ENCODE measurements around the gene PACRG. TPM values are rescaled to one million over a fixed set of nuclear protein-coding genes. Genes with fewer than 3 reads are reported as not detected.

PACRG gene
- total and polyA plus RNA-seq, 2 of the 13 experiments (the other 11 are each of a cell fraction or from before 2014, with no cell fraction given): 0.13 TPM; not detected in 1

GRCh38 chr6:162887981-162888689, 160.4 kb downstream of the PACRG start:
- WGBS (ENCODE audit: low lambda C conversion rate): 11% methylated on average over 7 of the region's 15 CpGs
- ChIA-PET CTCF (ENCODE audit: low intra/inter-chr PET ratio, low total read pairs) (no interaction called here), POLR2A (no interaction called here)
- no peaks in the 10 kb centered on the region for H3K27me3 ChIP-seq (ENCODE audit: control insufficient read depth in 1 of 2, insufficient read depth in 2 of 2, low read length in 2 of 2)
- no peak overlapping the region for H3K9ac ChIP-seq (ENCODE audit: insufficient read depth, low read depth, low read length)
- no peaks in the 10 kb centered on the region for H3K9me3 ChIP-seq (ENCODE audit: low read length)
- DNase-seq (ENCODE audit: low spot score) (no peak), ATAC-seq (no peak), FAIRE-seq (no peak)
- BruUV-seq (replicated peaks): no TSS peak
- H3K4me2 ChIP-seq (ENCODE audit: low read depth, low read length): no peak overlapping the region
- H3K4me3 ChIP-seq (replicated peaks in 1 of 3; ENCODE audit: insufficient read depth in 1 of 3, low read depth in 2 of 3, low read length in 3 of 3): no peak overlapping the region
- H4K20me1 ChIP-seq (ENCODE audit: insufficient read depth, low read length): no peaks in the 10 kb centered on the region
- no peak for TF ChIP-seq KDM1A (CRISPR knock-in tag; IDR thresholded peaks at IDR 0.05)
- peak; percentile 76 for TF ChIP-seq MNT (IDR thresholded peaks at IDR 0.05)
- in situ Hi-C loops (cut with HindIII; ENCODE audit: extremely low pct_ligation_motif_present, low pct_unique_long_range_greater_than_20kb) (no loop called here), intact Hi-C loops (cut with micrococcal nuclease; ENCODE audit: unreplicated experiment) (no loop called here)
- no peaks in the 10 kb centered on the region for H3K36me3 ChIP-seq (replicated peaks in 1 of 2; ENCODE audit: control insufficient read depth in 1 of 2, insufficient read depth in 2 of 2, low read length in 2 of 2)
- no peaks in the 10 kb centered on the region for H3K79me2 ChIP-seq (ENCODE audit: insufficient read depth, low read length)
- H2AFZ ChIP-seq (ENCODE audit: low read length): no peak overlapping the region
- H3K4me1 ChIP-seq (ENCODE audit: insufficient read depth, low read length): no peaks in the 10 kb centered on the region
- H3K27ac ChIP-seq (ENCODE audit: extremely low read length, insufficient read depth, low read length): no peak overlapping the region

DNA sequence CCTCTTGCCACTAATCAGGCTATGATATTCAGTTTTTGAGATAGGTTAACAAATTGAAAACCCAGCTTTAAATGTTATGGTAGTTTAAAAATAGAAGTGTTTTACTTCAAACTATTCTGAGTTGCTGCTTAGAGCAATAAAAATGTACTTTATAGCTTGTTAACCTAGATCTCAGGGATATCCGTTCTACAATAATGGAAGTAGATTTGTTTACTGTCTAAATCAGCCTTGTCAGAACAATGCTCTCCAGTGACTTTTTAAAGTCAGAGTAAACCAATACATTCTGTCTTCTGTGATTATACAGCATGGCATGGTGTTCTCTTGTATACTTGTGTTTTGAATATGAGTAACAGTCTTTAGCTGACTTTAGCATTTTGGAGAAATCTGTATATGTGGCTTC, 161.5 kb downstream of the PACRG start:
- Histone ChIP-seq H3K79me2 (ENCODE audit: insufficient read depth, low read length) (no peaks in the 10 kb centered on the region), H4K20me1 (ENCODE audit: insufficient read depth, low read length) (no peaks in the 10 kb centered on the region), H2AFZ (ENCODE audit: low read length) (no peak overlapping the region), H3K4me2 (ENCODE audit: low read depth, low read length) (no peak overlapping the region), H3K9me3 (ENCODE audit: low read length) (no peaks in the 10 kb centered on the region), H3K4me1 (ENCODE audit: insufficient read depth, low read length) (no peaks in the 10 kb centered on the region), H3K27ac (ENCODE audit: extremely low read length, insufficient read depth, low read length) (no peak overlapping the region), H3K36me3 (replicated peaks in 1 of 2; ENCODE audit: control insufficient read depth in 1 of 2, insufficient read depth in 2 of 2, low read length in 2 of 2) (no peaks in the 10 kb centered on the region), H3K9ac (ENCODE audit: insufficient read depth, low read depth, low read length) (no peak overlapping the region), H3K4me3 (replicated peaks in 1 of 3; ENCODE audit: insufficient read depth in 1 of 3, low read depth in 2 of 3, low read length in 3 of 3) (no peak overlapping the region), H3K27me3 (ENCODE audit: control insufficient read depth in 1 of 2, insufficient read depth in 2 of 2, low read length in 2 of 2) (no peaks in the 10 kb centered on the region)
- ChIA-PET CTCF (ENCODE audit: low intra/inter-chr PET ratio, low total read pairs) (no interaction called here), POLR2A (no interaction called here)
- in situ Hi-C loops (cut with HindIII; ENCODE audit: extremely low pct_ligation_motif_present, low pct_unique_long_range_greater_than_20kb) (no loop called here), intact Hi-C loops (cut with micrococcal nuclease; ENCODE audit: unreplicated experiment) (no loop called here)
- 6% methylated on average over 1 of the region's 1 CpG for WGBS (ENCODE audit: low lambda C conversion rate)
- DNase-seq (ENCODE audit: low spot score) (no peak), FAIRE-seq (no peak), ATAC-seq (no peak)
- no TSS peak for BruUV-seq (replicated peaks)
- TF ChIP-seq ZNF687 (CRISPR knock-in tag; IDR thresholded peaks at IDR 0.05): no peak
- TF ChIP-seq, protein P1, sequence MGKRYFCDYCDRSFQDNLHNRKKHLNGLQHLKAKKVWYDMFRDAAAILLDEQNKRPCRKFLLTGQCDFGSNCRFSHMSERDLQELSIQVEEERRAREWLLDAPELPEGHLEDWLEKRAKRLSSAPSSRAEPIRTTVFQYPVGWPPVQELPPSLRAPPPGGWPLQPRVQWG (CRISPR knock-in tag; IDR thresholded peaks at IDR 0.05; ENCODE audit: borderline replicate concordance, low read depth): no peak
- TF ChIP-seq, protein P2, sequence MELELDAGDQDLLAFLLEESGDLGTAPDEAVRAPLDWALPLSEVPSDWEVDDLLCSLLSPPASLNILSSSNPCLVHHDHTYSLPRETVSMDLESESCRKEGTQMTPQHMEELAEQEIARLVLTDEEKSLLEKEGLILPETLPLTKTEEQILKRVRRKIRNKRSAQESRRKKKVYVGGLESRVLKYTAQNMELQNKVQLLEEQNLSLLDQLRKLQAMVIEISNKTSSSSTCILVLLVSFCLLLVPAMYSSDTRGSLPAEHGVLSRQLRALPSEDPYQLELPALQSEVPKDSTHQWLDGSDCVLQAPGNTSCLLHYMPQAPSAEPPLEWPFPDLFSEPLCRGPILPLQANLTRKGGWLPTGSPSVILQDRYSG (CRISPR knock-in tag; IDR thresholded peaks at IDR 0.05): no peak
- no peak for TF ChIP-seq HMG20A (CRISPR knock-in tag; IDR thresholded peaks at IDR 0.05; ENCODE audit: borderline replicate concordance)
- TF ChIP-seq SRY (CRISPR knock-in tag; IDR thresholded peaks at IDR 0.05): no peak
- no peak for TF ChIP-seq XBP1 (CRISPR knock-in tag; IDR thresholded peaks at IDR 0.05)
- no peak for TF ChIP-seq MEIS1 (CRISPR knock-in tag; IDR thresholded peaks at IDR 0.05; ENCODE audit: borderline replicate concordance)
- TF ChIP-seq, protein P3, sequence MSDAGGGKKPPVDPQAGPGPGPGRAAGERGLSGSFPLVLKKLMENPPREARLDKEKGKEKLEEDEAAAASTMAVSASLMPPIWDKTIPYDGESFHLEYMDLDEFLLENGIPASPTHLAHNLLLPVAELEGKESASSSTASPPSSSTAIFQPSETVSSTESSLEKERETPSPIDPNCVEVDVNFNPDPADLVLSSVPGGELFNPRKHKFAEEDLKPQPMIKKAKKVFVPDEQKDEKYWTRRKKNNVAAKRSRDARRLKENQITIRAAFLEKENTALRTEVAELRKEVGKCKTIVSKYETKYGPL (CRISPR knock-in tag; IDR thresholded peaks at IDR 0.05): no peak
